ENCODE results near the gene MICAL3. TPM values are rescaled to one million over a fixed set of nuclear protein-coding genes. Genes with fewer than 3 reads are reported as not detected.

MICAL3 gene
- total RNA-seq, 3 donors from 2014 or later (not counting 1 experiment from before 2014, with no cell fraction given) = 17.1 to 36.3 (median 34.3) TPM

DNA sequence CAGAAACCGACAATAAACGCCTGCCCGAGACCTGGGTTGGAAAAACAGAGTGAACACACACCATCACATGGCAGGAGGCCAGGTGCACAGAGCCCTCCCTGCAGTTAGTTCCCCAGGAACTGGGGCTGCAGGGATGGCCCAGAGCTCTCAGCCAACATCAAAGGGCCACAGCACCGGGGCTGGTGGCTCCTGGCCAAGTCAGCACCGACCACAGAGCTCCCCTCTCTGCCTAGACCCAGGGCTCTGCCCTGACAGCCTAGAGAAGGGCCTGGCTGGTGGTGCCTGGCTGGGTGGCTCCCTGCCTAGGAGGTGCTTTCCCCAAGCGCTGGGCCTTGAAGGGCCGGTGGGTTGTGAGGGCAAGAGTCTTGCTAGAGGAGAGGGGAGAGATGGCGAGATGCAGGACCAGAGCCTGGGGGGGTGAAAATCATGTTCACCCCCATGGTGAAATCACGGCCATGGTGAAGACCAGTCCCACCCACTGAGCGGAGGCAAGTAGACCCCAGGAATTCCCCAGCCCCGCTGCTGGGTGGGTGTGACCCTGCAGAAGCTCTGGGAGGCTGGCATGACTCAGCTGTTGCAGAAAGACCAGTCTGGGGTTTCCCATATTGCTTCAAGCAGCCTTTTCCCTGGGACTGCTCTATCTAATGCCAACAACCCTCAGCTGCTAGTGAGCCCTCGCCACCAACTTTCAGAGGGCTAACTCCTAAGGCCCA, 242.9 kb downstream of the MICAL3 start:
- no peaks in the 10 kb centered on the region for H3K36me3 Mint-ChIP-seq
- H3K36me3 ChIP-seq (ENCODE audit: control insufficient read depth, insufficient read depth, low read length) = no peaks in the 10 kb centered on the region
- peak overlapping the region; percentile 98 to 99 for H3K27ac Mint-ChIP-seq
- no peaks in the 10 kb centered on the region for H3K27me3 Mint-ChIP-seq (ENCODE audit: low read depth in 2 of 2)
- ATAC-seq = peak; percentile 63 to 71 (median 65)
- peak overlapping the region; percentile 42 for H3K27ac ChIP-seq (ENCODE audit: low read length)
- no peaks in the 10 kb centered on the region for H3K27me3 ChIP-seq (ENCODE audit: control insufficient read depth, insufficient read depth, low read length)
- peak overlapping the region; percentile 31 for H3K4me3 Mint-ChIP-seq
- peaks cover 50 to 60% of the 10 kb centered on the region in 2 donors for H3K4me1 Mint-ChIP-seq
- WGBS (ENCODE audit: insufficient coverage) = 14% methylated on average over 12 of the region's 12 CpGs
- H3K9me3 ChIP-seq (ENCODE audit: control insufficient read depth, insufficient read depth, low read length) = no peaks in the 10 kb centered on the region
- DNase-seq = peak; percentile 61 to 81
- H3K9me3 Mint-ChIP-seq = no peaks in the 10 kb centered on the region
- TF ChIP-seq, protein P1, sequence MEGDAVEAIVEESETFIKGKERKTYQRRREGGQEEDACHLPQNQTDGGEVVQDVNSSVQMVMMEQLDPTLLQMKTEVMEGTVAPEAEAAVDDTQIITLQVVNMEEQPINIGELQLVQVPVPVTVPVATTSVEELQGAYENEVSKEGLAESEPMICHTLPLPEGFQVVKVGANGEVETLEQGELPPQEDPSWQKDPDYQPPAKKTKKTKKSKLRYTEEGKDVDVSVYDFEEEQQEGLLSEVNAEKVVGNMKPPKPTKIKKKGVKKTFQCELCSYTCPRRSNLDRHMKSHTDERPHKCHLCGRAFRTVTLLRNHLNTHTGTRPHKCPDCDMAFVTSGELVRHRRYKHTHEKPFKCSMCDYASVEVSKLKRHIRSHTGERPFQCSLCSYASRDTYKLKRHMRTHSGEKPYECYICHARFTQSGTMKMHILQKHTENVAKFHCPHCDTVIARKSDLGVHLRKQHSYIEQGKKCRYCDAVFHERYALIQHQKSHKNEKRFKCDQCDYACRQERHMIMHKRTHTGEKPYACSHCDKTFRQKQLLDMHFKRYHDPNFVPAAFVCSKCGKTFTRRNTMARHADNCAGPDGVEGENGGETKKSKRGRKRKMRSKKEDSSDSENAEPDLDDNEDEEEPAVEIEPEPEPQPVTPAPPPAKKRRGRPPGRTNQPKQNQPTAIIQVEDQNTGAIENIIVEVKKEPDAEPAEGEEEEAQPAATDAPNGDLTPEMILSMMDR (IDR thresholded peaks at IDR 0.05) = no peak
- H3K4me3 ChIP-seq (ENCODE audit: low read length) = no peak overlapping the region
- intact Hi-C loops (cut with micrococcal nuclease) = no loop called here
- peaks cover 75% of the 10 kb centered on the region for H3K4me1 ChIP-seq (ENCODE audit: control insufficient read depth, insufficient read depth, low read length)

DNA sequence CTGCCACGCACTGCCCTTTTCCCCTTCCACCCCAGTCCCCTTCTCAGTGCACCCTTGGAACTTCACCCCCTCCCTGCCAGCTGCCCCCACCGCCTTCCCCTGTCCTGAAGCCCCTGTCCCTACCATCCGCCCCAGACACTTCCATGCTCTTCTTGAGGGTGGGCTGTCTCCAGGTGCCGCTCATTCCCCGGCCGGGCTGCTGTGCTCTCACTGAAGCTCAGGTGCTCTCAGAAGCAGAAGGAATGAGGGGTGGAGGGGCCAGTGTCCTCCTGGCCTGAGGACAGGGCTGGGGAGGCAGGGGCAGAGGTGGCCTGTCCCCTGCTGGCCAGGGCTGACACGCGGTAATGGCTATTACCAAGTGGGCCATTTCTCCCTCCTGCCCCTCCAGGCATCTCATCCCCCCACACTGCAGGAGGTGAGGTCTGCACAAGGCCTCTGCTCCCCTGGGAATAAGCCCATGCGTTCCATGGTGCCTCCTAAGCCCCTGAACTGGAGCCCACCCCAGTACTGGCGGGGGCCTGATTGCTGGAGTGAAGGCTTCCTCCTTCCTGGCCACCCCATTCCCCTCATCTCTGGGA, 243.5 kb downstream of the MICAL3 start:
- H3K36me3 ChIP-seq (ENCODE audit: control insufficient read depth, insufficient read depth, low read length) = no peaks in the 10 kb centered on the region
- Mint-ChIP-seq H3K36me3 (no peaks in the 10 kb centered on the region), H3K9me3 (no peaks in the 10 kb centered on the region), H3K27me3 (ENCODE audit: low read depth in 2 of 2) (no peaks in the 10 kb centered on the region), H3K4me1 (peaks cover 56 to 61% of the 10 kb centered on the region in 2 donors), H3K4me3 (peak overlapping the region; percentile 31), H3K27ac (peak overlapping the region; percentile 98 to 99)
- H3K27ac ChIP-seq (ENCODE audit: low read length) = peak overlapping the region; percentile 42
- ATAC-seq (no peak), DNase-seq (no peak)
- H3K9me3 ChIP-seq (ENCODE audit: control insufficient read depth, insufficient read depth, low read length) = no peaks in the 10 kb centered on the region
- no peaks in the 10 kb centered on the region for H3K27me3 ChIP-seq (ENCODE audit: control insufficient read depth, insufficient read depth, low read length)
- peaks cover 77% of the 10 kb centered on the region for H3K4me1 ChIP-seq (ENCODE audit: control insufficient read depth, insufficient read depth, low read length)
- TF ChIP-seq, protein P1 (IDR thresholded peaks at IDR 0.05) = no peak
- H3K4me3 ChIP-seq (ENCODE audit: low read length) = no peak overlapping the region
- 85% methylated on average over 10 of the region's 10 CpGs for WGBS (ENCODE audit: insufficient coverage)
- intact Hi-C loops (cut with micrococcal nuclease) = no loop called here

DNA sequence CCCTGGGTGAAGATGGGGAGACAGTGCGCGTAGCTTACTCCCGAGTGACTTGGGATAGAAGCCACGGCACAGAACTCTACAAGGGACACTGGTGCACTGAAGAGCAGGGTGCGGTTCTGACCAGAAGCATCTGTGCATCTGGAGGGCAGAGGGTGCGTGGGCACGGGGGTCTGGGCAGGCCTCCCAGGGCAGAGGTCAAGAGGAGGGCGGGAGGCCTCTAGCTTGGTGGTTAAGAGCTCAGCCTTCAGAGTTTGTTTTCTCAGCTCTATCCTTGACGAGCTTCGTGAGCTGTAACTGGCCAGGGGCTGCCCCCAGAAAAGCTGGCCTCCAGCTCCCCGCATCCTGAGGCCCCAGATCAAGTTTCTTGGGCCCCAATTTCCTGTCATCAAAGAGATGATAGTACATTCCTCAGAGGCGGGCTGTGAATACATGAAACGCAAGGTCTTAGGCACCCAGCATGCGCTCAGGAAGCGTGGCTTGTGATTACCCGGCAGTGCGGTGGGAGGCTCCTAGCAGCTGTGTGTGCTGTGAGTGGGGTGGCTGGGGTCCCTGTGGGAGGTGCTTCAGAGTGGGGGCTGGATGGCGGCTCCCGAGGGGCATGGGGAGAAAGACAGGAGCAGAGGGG, 244.1 kb downstream of the MICAL3 start:
- Histone ChIP-seq H3K36me3 (ENCODE audit: control insufficient read depth, insufficient read depth, low read length) (no peaks in the 10 kb centered on the region), H3K9me3 (ENCODE audit: control insufficient read depth, insufficient read depth, low read length) (no peaks in the 10 kb centered on the region), H3K4me1 (ENCODE audit: control insufficient read depth, insufficient read depth, low read length) (peaks cover 77% of the 10 kb centered on the region), H3K27me3 (ENCODE audit: control insufficient read depth, insufficient read depth, low read length) (no peaks in the 10 kb centered on the region), H3K4me3 (ENCODE audit: low read length) (no peak overlapping the region), H3K27ac (ENCODE audit: low read length) (no peak overlapping the region)
- ATAC-seq (no peak), DNase-seq (peak in 1 of 2 donors; percentile 34)
- peak overlapping the region; percentile 98 to 99 for H3K27ac Mint-ChIP-seq
- intact Hi-C loops (cut with micrococcal nuclease) = no loop called here
- TF ChIP-seq, protein P1 (IDR thresholded peaks at IDR 0.05) = no peak
- no peaks in the 10 kb centered on the region for H3K27me3 Mint-ChIP-seq (ENCODE audit: low read depth in 2 of 2)
- 65% methylated on average over 19 of the region's 19 CpGs for WGBS (ENCODE audit: insufficient coverage)
- peaks cover 62 to 65% of the 10 kb centered on the region in 2 donors for H3K4me1 Mint-ChIP-seq
- no peaks in the 10 kb centered on the region for H3K9me3 Mint-ChIP-seq
- H3K36me3 Mint-ChIP-seq = no peaks in the 10 kb centered on the region
- H3K4me3 Mint-ChIP-seq = no peak overlapping the region

Measured in natural killer cell (primary cell).